ENCODE measurements around the gene CNTN6.

- TF ChIP-seq EZH2 (IDR thresholded peaks at IDR 0.05; ENCODE audit: low read depth, unreplicated experiment) (no peak), CREB1 (CRISPR knock-in tag; IDR thresholded peaks at IDR 0.05; ENCODE audit: low read depth) (no peak), POLR2AphosphoS5 (IDR thresholded peaks at IDR 0.05; ENCODE audit: low read depth) (no peak), EZH2phosphoT487 (IDR thresholded peaks at IDR 0.05; ENCODE audit: unreplicated experiment) (no peak), ZNF114 (CRISPR knock-in tag; IDR thresholded peaks at IDR 0.05) (no peak), ZNF331 (CRISPR knock-in tag; IDR thresholded peaks at IDR 0.05; ENCODE audit: low read depth) (no peak), JUNB (IDR thresholded peaks at IDR 0.05; ENCODE audit: unreplicated experiment) (no peak), STAT1 (IDR thresholded peaks at IDR 0.05; ENCODE audit: unreplicated experiment) (no peak), NANOG (IDR thresholded peaks at IDR 0.05; ENCODE audit: borderline replicate concordance) (no peak)
- TF ChIP-seq, protein P1, sequence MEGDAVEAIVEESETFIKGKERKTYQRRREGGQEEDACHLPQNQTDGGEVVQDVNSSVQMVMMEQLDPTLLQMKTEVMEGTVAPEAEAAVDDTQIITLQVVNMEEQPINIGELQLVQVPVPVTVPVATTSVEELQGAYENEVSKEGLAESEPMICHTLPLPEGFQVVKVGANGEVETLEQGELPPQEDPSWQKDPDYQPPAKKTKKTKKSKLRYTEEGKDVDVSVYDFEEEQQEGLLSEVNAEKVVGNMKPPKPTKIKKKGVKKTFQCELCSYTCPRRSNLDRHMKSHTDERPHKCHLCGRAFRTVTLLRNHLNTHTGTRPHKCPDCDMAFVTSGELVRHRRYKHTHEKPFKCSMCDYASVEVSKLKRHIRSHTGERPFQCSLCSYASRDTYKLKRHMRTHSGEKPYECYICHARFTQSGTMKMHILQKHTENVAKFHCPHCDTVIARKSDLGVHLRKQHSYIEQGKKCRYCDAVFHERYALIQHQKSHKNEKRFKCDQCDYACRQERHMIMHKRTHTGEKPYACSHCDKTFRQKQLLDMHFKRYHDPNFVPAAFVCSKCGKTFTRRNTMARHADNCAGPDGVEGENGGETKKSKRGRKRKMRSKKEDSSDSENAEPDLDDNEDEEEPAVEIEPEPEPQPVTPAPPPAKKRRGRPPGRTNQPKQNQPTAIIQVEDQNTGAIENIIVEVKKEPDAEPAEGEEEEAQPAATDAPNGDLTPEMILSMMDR (conservative IDR thresholded peaks at IDR 0.05; ENCODE audit: low read depth in 2 of 2) = no peak
- TF ChIP-seq, protein P2, sequence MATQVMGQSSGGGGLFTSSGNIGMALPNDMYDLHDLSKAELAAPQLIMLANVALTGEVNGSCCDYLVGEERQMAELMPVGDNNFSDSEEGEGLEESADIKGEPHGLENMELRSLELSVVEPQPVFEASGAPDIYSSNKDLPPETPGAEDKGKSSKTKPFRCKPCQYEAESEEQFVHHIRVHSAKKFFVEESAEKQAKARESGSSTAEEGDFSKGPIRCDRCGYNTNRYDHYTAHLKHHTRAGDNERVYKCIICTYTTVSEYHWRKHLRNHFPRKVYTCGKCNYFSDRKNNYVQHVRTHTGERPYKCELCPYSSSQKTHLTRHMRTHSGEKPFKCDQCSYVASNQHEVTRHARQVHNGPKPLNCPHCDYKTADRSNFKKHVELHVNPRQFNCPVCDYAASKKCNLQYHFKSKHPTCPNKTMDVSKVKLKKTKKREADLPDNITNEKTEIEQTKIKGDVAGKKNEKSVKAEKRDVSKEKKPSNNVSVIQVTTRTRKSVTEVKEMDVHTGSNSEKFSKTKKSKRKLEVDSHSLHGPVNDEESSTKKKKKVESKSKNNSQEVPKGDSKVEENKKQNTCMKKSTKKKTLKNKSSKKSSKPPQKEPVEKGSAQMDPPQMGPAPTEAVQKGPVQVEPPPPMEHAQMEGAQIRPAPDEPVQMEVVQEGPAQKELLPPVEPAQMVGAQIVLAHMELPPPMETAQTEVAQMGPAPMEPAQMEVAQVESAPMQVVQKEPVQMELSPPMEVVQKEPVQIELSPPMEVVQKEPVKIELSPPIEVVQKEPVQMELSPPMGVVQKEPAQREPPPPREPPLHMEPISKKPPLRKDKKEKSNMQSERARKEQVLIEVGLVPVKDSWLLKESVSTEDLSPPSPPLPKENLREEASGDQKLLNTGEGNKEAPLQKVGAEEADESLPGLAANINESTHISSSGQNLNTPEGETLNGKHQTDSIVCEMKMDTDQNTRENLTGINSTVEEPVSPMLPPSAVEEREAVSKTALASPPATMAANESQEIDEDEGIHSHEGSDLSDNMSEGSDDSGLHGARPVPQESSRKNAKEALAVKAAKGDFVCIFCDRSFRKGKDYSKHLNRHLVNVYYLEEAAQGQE (IDR thresholded peaks at IDR 0.05; ENCODE audit: unreplicated experiment) = no peak
These were observed 103.1 kb downstream of the CNTN6 start for GRCh38 chr3:1195947-1196346.

Data from GM23338 (cell line).